Neutrophil (primary cell): ENCODE results near the gene S100A6.

Source experiments
- H3K27ac ChIP-seq: fragments of 200-600 bp; sonication (generic); 2 replicates; pipeline ENCODE4 v1.5.1; 2016; ENCODE audit warnings: mild to moderate bottlenecking, moderate library complexity
- H3K27me3 ChIP-seq: fragments of 200-600 bp; sonication (generic); 2 replicates; pipeline ENCODE4 v1.6.0; 2016; ENCODE audit warnings: mild to moderate bottlenecking
- H3K36me3 ChIP-seq: fragments of 200-600 bp; sonication (generic); 2 replicates; pipeline ENCODE4 v1.5.1; 2017
- H3K4me1 ChIP-seq, 2 experiments: fragments of 200-600 bp in 1 of 2; sonication (generic) in 1 of 2; 1 replicate in 1 of 2; 2 replicates in 1 of 2; pipeline versions ENCODE4 v1.5.1 to v1.6.1; 2013 to 2016; ENCODE audit warnings: low read depth in 1 of 2, low read length in 1 of 2, mild to moderate bottlenecking in 1 of 2, moderate library complexity in 1 of 2; ENCODE audit not compliant: control insufficient read depth in 1 of 2, insufficient read depth in 1 of 2
- H3K4me3 ChIP-seq, 2 experiments: fragments of 200-600 bp in 1 of 2; sonication (generic) in 1 of 2; 1 replicate in 1 of 2; 2 replicates in 1 of 2; pipeline ENCODE4 v1.5.1; 2013 to 2016; ENCODE audit warnings: low read depth in 1 of 2, low read length in 1 of 2, mild to moderate bottlenecking in 1 of 2, moderate library complexity in 1 of 2
- H3K9me3 ChIP-seq: fragments of 200-600 bp; sonication (generic); 2 replicates; pipeline ENCODE4 v1.5.1; 2016
- TF ChIP-seq, protein P1 (sequence below): fragments of 200-600 bp; sonication (generic); IDR thresholded peaks from 2 replicates; pipeline ENCODE4 v1.5.1; 2016; ENCODE audit warnings: antibody characterized with exemption

Gene S100A6

DNA sequence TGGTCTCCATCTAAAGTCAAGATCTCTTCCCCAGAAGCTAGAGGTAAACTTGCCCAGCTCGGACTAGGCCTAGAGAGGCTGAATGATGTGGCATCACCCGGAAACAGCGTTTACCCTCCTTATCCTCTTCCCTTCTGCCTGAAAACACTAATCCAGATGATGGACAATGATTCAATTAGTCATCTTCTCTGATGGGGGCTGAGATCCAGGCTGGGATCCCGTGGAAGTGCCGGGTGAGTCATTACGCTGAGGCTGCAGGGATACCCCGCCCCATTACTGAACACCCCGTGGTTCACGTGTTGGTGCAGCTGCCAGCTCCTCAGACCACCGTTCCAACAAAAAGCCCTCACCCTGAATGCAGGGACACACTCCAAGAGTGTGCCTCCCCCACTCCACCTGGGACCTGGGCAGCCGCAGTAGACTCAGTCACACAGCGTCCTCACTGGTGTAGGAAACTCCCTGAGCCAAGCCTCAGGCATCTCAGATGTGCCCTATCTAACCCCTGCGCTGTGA, 2.0 kb downstream of the S100A6 start:
- Histone ChIP-seq H3K27me3 (no peaks in the 10 kb centered on the region), H3K27ac (peak overlapping the region; percentile 92), H3K4me1 (peaks cover 56 to 71% of the 10 kb centered on the region in 2 experiments), H3K9me3 (no peaks in the 10 kb centered on the region), H3K4me3 (peak overlapping the region; percentile 75 to 91), H3K36me3 (peaks cover 14% of the 10 kb centered on the region)
- TF ChIP-seq, protein P1, sequence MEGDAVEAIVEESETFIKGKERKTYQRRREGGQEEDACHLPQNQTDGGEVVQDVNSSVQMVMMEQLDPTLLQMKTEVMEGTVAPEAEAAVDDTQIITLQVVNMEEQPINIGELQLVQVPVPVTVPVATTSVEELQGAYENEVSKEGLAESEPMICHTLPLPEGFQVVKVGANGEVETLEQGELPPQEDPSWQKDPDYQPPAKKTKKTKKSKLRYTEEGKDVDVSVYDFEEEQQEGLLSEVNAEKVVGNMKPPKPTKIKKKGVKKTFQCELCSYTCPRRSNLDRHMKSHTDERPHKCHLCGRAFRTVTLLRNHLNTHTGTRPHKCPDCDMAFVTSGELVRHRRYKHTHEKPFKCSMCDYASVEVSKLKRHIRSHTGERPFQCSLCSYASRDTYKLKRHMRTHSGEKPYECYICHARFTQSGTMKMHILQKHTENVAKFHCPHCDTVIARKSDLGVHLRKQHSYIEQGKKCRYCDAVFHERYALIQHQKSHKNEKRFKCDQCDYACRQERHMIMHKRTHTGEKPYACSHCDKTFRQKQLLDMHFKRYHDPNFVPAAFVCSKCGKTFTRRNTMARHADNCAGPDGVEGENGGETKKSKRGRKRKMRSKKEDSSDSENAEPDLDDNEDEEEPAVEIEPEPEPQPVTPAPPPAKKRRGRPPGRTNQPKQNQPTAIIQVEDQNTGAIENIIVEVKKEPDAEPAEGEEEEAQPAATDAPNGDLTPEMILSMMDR, result no peak

DNA sequence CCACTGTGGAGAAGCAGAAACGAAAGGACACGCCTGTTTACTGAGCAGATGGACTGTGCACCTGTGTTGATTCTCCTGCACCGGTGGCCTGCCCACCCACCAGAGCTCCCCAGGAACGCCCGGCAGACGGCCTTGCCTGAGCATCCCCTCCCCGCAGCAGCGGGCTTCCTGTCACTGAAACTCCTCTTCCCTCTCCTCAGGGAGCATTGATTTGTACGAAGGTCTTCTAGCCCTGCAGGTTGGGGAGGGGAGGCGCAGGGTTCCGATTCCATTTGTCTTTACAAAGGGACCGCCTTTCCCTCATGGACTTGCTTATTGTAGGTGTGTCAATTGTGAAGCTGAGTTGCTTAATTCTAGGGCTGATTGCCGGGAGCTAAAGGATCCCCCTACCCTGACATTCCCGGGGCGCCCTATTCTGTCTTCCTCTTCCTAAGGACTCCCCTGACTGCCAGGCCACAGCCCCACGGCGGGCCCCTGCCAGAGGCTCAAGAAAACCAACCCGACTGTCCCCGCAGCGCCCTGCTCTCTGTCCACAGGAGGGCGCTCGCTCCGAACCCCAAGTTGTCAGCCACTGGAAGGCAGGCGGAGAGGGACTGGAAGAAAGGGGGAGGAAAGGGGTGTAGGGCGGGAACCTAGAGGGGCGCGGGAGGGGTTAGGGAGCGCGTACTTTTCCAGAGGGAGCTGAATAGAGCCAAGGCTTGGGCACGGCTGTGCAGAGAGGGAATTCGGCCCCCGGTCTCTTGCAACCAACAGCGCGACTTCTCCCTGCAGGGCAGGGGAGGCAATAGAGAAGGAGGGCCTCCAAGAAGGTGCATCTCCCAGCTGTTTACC, 2.8 kb downstream of the S100A6 start:
- Histone ChIP-seq H3K27ac (peak overlapping the region; percentile 92), H3K27me3 (no peaks in the 10 kb centered on the region), H3K4me3 (peak overlapping the region; percentile 75 to 91), H3K36me3 (peaks cover 14% of the 10 kb centered on the region), H3K9me3 (no peaks in the 10 kb centered on the region), H3K4me1 (peaks cover 53 to 64% of the 10 kb centered on the region in 2 experiments)
- TF ChIP-seq, protein P1, result peak; percentile 92

DNA sequence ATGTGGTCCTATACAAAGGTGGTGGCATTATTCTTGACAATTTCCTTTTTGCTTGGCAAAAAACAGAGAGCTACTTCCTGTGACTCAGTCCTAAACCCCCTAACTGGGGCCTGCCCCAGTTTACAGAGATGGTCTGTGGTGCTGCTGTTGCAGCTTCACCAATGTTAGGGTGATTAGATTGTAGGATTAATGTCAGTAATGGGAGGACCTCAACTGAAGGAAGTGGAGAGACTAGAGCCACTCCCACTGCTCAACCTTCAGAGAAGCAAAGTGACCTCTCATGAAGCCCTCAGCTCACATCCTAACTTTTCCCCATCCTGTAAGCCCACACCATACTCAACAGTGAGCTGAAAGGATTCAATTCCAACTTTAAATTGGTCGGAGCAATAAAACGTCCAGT, 3.6 kb downstream of the S100A6 start:
- H3K4me1 ChIP-seq, result peaks cover 58 to 68% of the 10 kb centered on the region in 2 experiments
- TF ChIP-seq, protein P1, result no peak
- H3K4me3 ChIP-seq, result peak overlapping the region; percentile 75 to 91

DNA sequence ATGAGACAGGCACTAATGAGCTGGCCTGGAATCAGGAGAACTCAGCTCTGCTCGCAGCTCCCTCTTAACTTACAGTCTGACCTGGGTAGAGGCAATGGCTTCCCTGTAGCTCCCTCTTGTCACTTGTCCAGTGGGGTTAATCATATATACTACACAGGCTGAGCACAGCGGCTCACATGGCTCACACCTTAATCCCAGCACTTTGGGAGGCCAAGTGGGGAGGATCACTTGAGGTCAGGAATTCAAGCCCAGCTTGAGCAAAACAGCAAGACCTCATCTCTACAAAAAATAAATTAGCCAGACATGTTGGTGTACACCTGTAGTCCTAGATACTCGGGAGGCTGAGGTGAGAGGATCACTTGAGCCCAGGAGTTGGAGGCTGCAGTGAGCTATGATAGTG, 4.2 kb downstream of the S100A6 start:
- H3K36me3 ChIP-seq, result peaks cover 14% of the 10 kb centered on the region
- no peaks in the 10 kb centered on the region for H3K9me3 ChIP-seq
- peaks cover 53 to 68% of the 10 kb centered on the region in 2 experiments for H3K4me1 ChIP-seq
- H3K4me3 ChIP-seq, result no peak overlapping the region
- peak overlapping the region; percentile 92 for H3K27ac ChIP-seq
- TF ChIP-seq, protein P1, result no peak
- H3K27me3 ChIP-seq, result no peaks in the 10 kb centered on the region

More for the DNA sequence above, 3.6 kb downstream of the S100A6 start:
- Histone ChIP-seq H3K27ac (peak overlapping the region; percentile 92), H3K9me3 (no peaks in the 10 kb centered on the region), H3K36me3 (peaks cover 14% of the 10 kb centered on the region), H3K27me3 (no peaks in the 10 kb centered on the region)

DNA sequence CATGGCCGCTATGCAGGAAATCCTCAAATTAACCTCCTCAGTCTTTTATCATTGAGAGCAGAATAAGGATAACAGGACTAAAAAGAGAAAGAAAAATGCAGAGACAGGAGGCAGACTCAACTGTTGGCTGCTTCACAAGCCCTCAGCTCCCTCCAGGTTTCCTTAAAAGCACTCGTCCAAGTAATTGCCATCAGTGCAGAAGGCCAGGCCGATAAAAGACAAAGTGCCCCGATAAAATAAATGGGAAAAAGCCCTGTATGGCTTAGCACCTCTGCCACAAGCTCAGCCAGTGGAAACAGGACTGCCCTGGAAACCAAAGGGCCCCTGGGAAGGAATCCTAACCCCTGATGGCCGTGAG, 8.1 kb downstream of the S100A6 start:
- TF ChIP-seq, protein P1, result no peak

More for the DNA sequence above, 8.1 kb downstream of the S100A6 start:
- Histone ChIP-seq H3K27ac (no peak overlapping the region), H3K27me3 (no peaks in the 10 kb centered on the region), H3K4me1 (peaks cover 26 to 40% of the 10 kb centered on the region in 2 experiments), H3K9me3 (no peaks in the 10 kb centered on the region), H3K4me3 (no peak overlapping the region), H3K36me3 (no peaks in the 10 kb centered on the region)
